A172 (cell line): Measurements from ENCODE around the gene AK6. TPM values are rescaled to one million over a fixed set of nuclear protein-coding genes. Genes with fewer than 3 reads are reported as not detected.
"Not testable (repeated sequence)": the region's sequence is repeated elsewhere in the genome, so short reads cannot be mapped to it uniquely, and the experiment has no call there.

ENCODE experiments used
- DNase-seq: peaks from one replicate; pipeline ENCODE4 v3.0.0-alpha.2; 2015; ENCODE audit warnings: low spot score
- total RNA-seq: library from RNA; depleted of rRNA; stranded (reverse); fragments of >200 nt; shearing (Covaris generic); gene quantifications from 2 replicates; pipeline ENCODE4 v1.2.3, GENCODE V29; 2014; rRNA removed

The AK6 gene
- total RNA-seq, result 55.5 and 79.6 TPM in 2 replicates

GRCh38 chr5:69369340-69370121 is at the start of gene AK6, which contains the start of the genes RAD17 and TAF9:
AK6 (minus strand) TSS chr5:69369520; CDS start chr5:69369490, 30 bp downstream.
RAD17 (plus strand) TSS chr5:69369818; CDS start chr5:69372209, 2,391 bp downstream.
TAF9 (minus strand) TSS chr5:69369520; CDS start chr5:69365737, 3,783 bp downstream.
- DNase-seq, result peak; percentile 85

- DNase-seq, result no peak
These were observed 49.2 kb upstream of the AK6 start for GRCh38 chr5:69418554-69418953.

GRCh38 chr5:69416699-69417098 is 47.4 kb upstream of the AK6 start:
- DNase-seq, result no peak

- DNase-seq, result no peak
These were observed 46.9 kb upstream of the AK6 start for GRCh38 chr5:69416180-69416579.

GRCh38 chr5:69415584-69415958 is 46.3 kb upstream of the AK6 start:
- no peak for DNase-seq

- no peak for DNase-seq
These were observed 45.7 kb upstream of the AK6 start, which contains the start of gene MARVELD2 for GRCh38 chr5:69414885-69415583. MARVELD2 (plus strand) TSS chr5:69415116; CDS start chr5:69419386, 4,270 bp downstream.

GRCh38 chr5:69404659-69405330 is 35.5 kb upstream of the AK6 start:
- DNase-seq, result no peak

- no peak for DNase-seq
These were observed 9.1 kb upstream of the AK6 start for GRCh38 chr5:69378376-69378775.

- DNase-seq, result no peak
These were observed 5.7 kb upstream of the AK6 start for GRCh38 chr5:69374911-69375446.

GRCh38 chr5:69372394-69372793 is 3.1 kb upstream of the AK6 start:
- no peak for DNase-seq

GRCh38 chr5:69370335-69370734 is 1.0 kb upstream of the AK6 start:
- DNase-seq, result not testable (repeated sequence)

- DNase-seq, result no peak
These were observed 621 bp downstream of the AK6 start for GRCh38 chr5:69368458-69369339.

GRCh38 chr5:69367697-69368279 is 1.5 kb downstream of the AK6 start:
- DNase-seq, result no peak

GRCh38 chr5:69364850-69365249 is 4.5 kb downstream of the AK6 start:
- DNase-seq, result no peak

GRCh38 chr5:69364414-69364813 is 4.9 kb downstream of the AK6 start:
- DNase-seq, result no peak

GRCh38 chr5:69360442-69360841 is 8.9 kb downstream of the AK6 start:
- no peak for DNase-seq

GRCh38 chr5:69359699-69360098 is 9.6 kb downstream of the AK6 start:
- no peak for DNase-seq

- no peak for DNase-seq
These were observed 18.7 kb downstream of the AK6 start for GRCh38 chr5:69350664-69351063.

GRCh38 chr5:69343083-69343482 is 26.2 kb downstream of the AK6 start:
- DNase-seq, result no peak

- no peak for DNase-seq
These were observed 27.7 kb downstream of the AK6 start for GRCh38 chr5:69341520-69342161.
